HepG2 (cell line): Measurements from ENCODE around the gene ALPK1. TPM values are rescaled to one million over a fixed set of nuclear protein-coding genes. Genes with fewer than 3 reads are reported as not detected.

Experiments
- AHR ChIP-seq: IDR thresholded peaks from 2 replicates; pipeline ENCODE4 v1.6.1; 2018; ENCODE audit warnings: missing genetic modification reagents, missing compliant biosample characterization
- ELF4 ChIP-seq: sonication (generic); formaldehyde crosslinking; IDR thresholded peaks from 2 replicates; pipeline ENCODE4 v1.5.0; 2020; ENCODE audit warnings: missing genetic modification reagents, mild to moderate bottlenecking, moderate library complexity, borderline replicate concordance
- EP300 ChIP-seq, 3 experiments: sonication (generic) in 1 of 3; formaldehyde crosslinking in 1 of 3; IDR thresholded peaks; 2 replicates each; pipeline versions ENCODE4 v1.5.1 to v1.6.1; 2011 to 2020; ENCODE audit warnings: low read depth in 2 of 3, low read length in 2 of 3, borderline replicate concordance in 1 of 3, improper control_type of control experiment in 1 of 3, mild to moderate bottlenecking in 1 of 3, missing genetic modification reagents in 1 of 3, moderate library complexity in 1 of 3
- FOXK2 ChIP-seq: fragments of 450-650 bp; IDR thresholded peaks from 2 replicates; pipeline ENCODE4 v1.6.1; 2016
- IRF1 ChIP-seq: sonication (generic); formaldehyde crosslinking; IDR thresholded peaks from 2 replicates; pipeline ENCODE4 v1.4.0; 2020; ENCODE audit warnings: low read depth, mild to moderate bottlenecking, missing genetic modification reagents
- KDM5B ChIP-seq: sonication (generic); formaldehyde crosslinking; IDR thresholded peaks from 2 replicates; pipeline ENCODE4 v1.4.0; 2020; ENCODE audit warnings: missing genetic modification reagents, mild to moderate bottlenecking, borderline replicate concordance
- MAFF ChIP-seq: IDR thresholded peaks from 2 replicates; pipeline ENCODE4 v1.6.1; 2011; ENCODE audit warnings: low read depth, low read length, improper control_type of control experiment
- MED1 ChIP-seq: sonication (generic); formaldehyde crosslinking; IDR thresholded peaks from 2 replicates; pipeline ENCODE4 v1.4.0; 2020; ENCODE audit warnings: missing genetic modification reagents
- MTA3 ChIP-seq: sonication (generic); formaldehyde crosslinking; IDR thresholded peaks from 2 replicates; pipeline ENCODE4 v1.4.0; 2020; ENCODE audit warnings: missing genetic modification reagents
- NFATC3 ChIP-seq: sonication (generic); formaldehyde crosslinking; IDR thresholded peaks from 2 replicates; pipeline ENCODE4 v1.5.1; 2020; ENCODE audit warnings: mild to moderate bottlenecking, missing genetic modification reagents
- ZC3H13 ChIP-seq: sonication (generic); formaldehyde crosslinking; IDR thresholded peaks from 2 replicates; pipeline ENCODE4 v1.8.1; 2023; ENCODE audit warnings: mild to moderate bottlenecking, missing genetic modification reagents, moderate library complexity
- ZNF12 ChIP-seq: sonication (generic); formaldehyde crosslinking; IDR thresholded peaks from 2 replicates; pipeline ENCODE4 v1.5.0; 2020; ENCODE audit warnings: missing genetic modification reagents
- ZNF180 ChIP-seq: sonication (generic); formaldehyde crosslinking; IDR thresholded peaks from 2 replicates; pipeline ENCODE4 v1.4.0; 2020; ENCODE audit warnings: low read depth, missing genetic modification reagents, borderline replicate concordance
- ZNF331 ChIP-seq: sonication (generic); formaldehyde crosslinking; IDR thresholded peaks from 2 replicates; pipeline ENCODE4 v1.4.0; 2020; ENCODE audit warnings: missing genetic modification reagents
- ZNF441 ChIP-seq: sonication (generic); formaldehyde crosslinking; IDR thresholded peaks from 2 replicates; pipeline ENCODE4 v1.7.0; 2021; ENCODE audit warnings: missing genetic modification reagents, borderline replicate concordance
- ZNF546 ChIP-seq: sonication (generic); formaldehyde crosslinking; conservative IDR thresholded peaks from 2 replicates; pipeline ENCODE4 v1.8.1; 2023; ENCODE audit warnings: mild to moderate bottlenecking, missing genetic modification reagents
- ZNF7 ChIP-seq: IDR thresholded peaks from 2 replicates; pipeline ENCODE4 v1.6.1; 2016; ENCODE audit warnings: missing biosample characterization, missing genetic modification reagents
- ZNF841 ChIP-seq: sonication (generic); formaldehyde crosslinking; IDR thresholded peaks from 2 replicates; pipeline ENCODE4 v1.8.1; 2023; ENCODE audit warnings: missing genetic modification reagents, borderline replicate concordance
- ZZZ3 ChIP-seq: sonication (generic); formaldehyde crosslinking; IDR thresholded peaks from 2 replicates; pipeline ENCODE4 v1.4.0; 2020; ENCODE audit warnings: missing genetic modification reagents, mild to moderate bottlenecking, borderline replicate concordance
- polyA plus RNA-seq, 8 experiments: library from polyadenylated mRNA; depleted of rRNA in 3 of 8; stranded (reverse) in 7 of 8; unstranded in 1 of 8; fragments of >200 nt; fragmentation: Illumina TruSeq in 4 of 8; extraction: Trizol in 4 of 8; gene quantifications; 2 replicates each; pipeline versions ENCODE4 v1.2.1 to v1.2.3, GENCODE V29; 2011 to 2016; ENCODE audit warnings: low read depth in 4 of 8, missing spikeins in 1 of 8, mixed read lengths in 1 of 8; ENCODE audit not compliant: insufficient read depth in 1 of 8
- total RNA-seq, 5 experiments: library from RNA; depleted of rRNA; stranded (reverse); fragments of >200 nt; fragmentation: Illumina TruSeq; extraction: Trizol; gene quantifications; 2 replicates each; pipeline ENCODE4 v1.2.3, GENCODE V29; 2016; ENCODE audit warnings: low read depth in 1 of 5
- TF ChIP-seq, protein P1 (sequence below): sonication (generic); formaldehyde crosslinking; IDR thresholded peaks from 2 replicates; pipeline ENCODE4 v1.5.1; 2020; ENCODE audit warnings: mild to moderate bottlenecking, missing genetic modification reagents, borderline replicate concordance
- TF ChIP-seq, protein P2 (sequence below): sonication (generic); formaldehyde crosslinking; IDR thresholded peaks from 2 replicates; pipeline ENCODE4 v1.4.0; 2020; ENCODE audit warnings: missing genetic modification reagents

The ALPK1 gene
- total and polyA plus RNA-seq, 2 of the 13 experiments (the other 11 are each of a cell fraction or from before 2014, with no cell fraction given): 0.61 to 1.3 TPM

DNA sequence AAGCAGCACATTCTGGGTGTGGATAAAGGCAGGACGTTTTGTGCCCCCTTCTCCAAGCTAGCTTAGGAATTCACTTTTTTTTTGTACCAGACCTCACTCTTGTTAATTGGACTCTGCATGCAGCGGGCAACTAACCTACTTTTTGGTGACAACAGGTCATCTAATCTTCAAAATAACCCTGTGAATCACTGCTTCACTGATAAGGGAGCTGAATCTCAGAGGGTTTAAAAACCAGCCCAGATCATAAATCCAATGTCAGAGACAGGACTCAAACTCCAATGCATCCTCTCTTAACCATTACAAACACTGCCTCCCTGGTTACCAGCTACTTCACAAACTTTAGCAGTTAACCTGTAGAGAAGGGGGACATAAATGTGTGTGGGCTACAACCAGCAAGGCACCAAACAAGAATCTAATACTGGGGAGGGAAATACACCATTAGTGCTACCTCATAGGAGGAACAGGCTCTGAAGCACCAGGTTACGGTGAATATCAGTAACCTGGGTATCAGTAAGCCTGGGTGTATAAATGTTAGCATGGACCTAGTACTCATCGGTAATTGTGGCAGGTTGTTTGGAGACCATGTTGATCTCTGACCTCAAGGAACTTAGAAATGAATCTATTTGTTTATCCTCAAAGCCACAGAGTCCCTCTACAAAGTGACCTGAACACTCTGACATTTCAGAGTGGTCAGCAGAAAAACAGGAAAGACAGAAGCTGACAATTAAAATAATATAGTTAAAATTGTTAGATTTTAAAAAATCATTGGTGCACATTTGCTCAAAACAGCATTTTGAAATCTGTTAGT lies 14.1 kb upstream of the ALPK1 start (continued):
- TF ChIP-seq ZNF180 (no peak), ZC3H13 (CRISPR knock-in tag) (no peak), ZNF441 (CRISPR knock-in tag) (no peak), FOXK2 (0 out of 2 replicates have a peak, but pooled peaks have one; percentile 16), ZZZ3 (CRISPR knock-in tag) (no peak), MTA3 (no peak), ELF4 (CRISPR knock-in tag) (no peak), ZNF331 (CRISPR knock-in tag) (0 out of 2 replicates have a peak, but pooled peaks have one; percentile 12), MAFF (peak; percentile 79), ZNF546 (CRISPR knock-in tag) (no peak), ZNF7 (CRISPR knock-in tag) (peak; percentile 87), MED1 (0 out of 2 replicates have a peak, but pooled peaks have one; percentile 32), AHR (CRISPR knock-in tag) (no peak), NFATC3 (CRISPR knock-in tag) (no peak), ZNF841 (CRISPR knock-in tag) (no peak), KDM5B (CRISPR knock-in tag) (no peak), EP300 (IDR thresholded peaks at IDR 0.05; ENCODE audit: low read depth in 2 of 2, low read length in 2 of 2) (peak in 1 of 2 experiments; percentile 38; a peak in 2 of 4 replicates), EP300 (CRISPR knock-in tag; IDR thresholded peaks at IDR 0.05; ENCODE audit: borderline replicate concordance) (no peak), ZNF12 (no peak), IRF1 (CRISPR knock-in tag) (no peak)
- TF ChIP-seq, protein P1, sequence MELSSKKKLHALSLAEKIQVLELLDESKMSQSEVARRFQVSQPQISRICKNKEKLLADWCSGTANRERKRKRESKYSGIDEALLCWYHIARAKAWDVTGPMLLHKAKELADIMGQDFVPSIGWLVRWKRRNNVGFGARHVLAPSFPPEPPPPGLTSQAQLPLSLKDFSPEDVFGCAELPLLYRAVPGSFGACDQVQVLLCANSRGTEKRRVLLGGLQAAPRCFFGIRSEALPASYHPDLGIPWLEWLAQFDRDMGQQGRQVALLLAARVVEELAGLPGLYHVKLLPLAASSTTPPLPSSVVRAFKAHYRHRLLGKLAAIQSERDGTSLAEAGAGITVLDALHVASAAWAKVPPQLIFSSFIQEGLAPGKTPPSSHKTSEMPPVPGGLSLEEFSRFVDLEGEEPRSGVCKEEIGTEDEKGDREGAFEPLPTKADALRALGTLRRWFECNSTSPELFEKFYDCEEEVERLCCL (CRISPR knock-in tag): no peak
- TF ChIP-seq, protein P2, sequence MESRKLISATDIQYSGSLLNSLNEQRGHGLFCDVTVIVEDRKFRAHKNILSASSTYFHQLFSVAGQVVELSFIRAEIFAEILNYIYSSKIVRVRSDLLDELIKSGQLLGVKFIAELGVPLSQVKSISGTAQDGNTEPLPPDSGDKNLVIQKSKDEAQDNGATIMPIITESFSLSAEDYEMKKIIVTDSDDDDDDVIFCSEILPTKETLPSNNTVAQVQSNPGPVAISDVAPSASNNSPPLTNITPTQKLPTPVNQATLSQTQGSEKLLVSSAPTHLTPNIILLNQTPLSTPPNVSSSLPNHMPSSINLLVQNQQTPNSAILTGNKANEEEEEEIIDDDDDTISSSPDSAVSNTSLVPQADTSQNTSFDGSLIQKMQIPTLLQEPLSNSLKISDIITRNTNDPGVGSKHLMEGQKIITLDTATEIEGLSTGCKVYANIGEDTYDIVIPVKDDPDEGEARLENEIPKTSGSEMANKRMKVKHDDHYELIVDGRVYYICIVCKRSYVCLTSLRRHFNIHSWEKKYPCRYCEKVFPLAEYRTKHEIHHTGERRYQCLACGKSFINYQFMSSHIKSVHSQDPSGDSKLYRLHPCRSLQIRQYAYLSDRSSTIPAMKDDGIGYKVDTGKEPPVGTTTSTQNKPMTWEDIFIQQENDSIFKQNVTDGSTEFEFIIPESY (CRISPR knock-in tag): no peak
